Left ventricle myocardium inferior (tissue), 1 donor: ENCODE measurements around the gene ARHGEF9. TPM values are rescaled to one million over a fixed set of nuclear protein-coding genes. Genes with fewer than 3 reads are reported as not detected.
"Not testable (repeated sequence)": the region's sequence is repeated elsewhere in the genome, so short reads cannot be mapped to it uniquely, and the experiment has no call there.

Experiments used
- DNase-seq: peaks from one replicate; pipeline ENCODE4 v3.0.0-alpha.2; 2020
- H3K27ac ChIP-seq: fragments of 200-600 bp; replicated peaks from 2 replicates; pipeline ENCODE4 v1.8.0; 2021
- H3K27me3 ChIP-seq: fragments of 200-600 bp; 2 replicates; pipeline ENCODE4 v1.8.0; 2021; ENCODE audit warnings: low read depth
- H3K36me3 ChIP-seq: fragments of 200-600 bp; 2 replicates; pipeline ENCODE4 v1.8.0; 2021
- H3K4me1 ChIP-seq: fragments of 200-600 bp; 2 replicates; pipeline ENCODE4 v1.8.0; 2021
- H3K4me3 ChIP-seq: fragments of 200-600 bp; 2 replicates; pipeline ENCODE4 v1.8.0; 2021; ENCODE audit warnings: mild to moderate bottlenecking, moderate library complexity
- H3K9me3 ChIP-seq: fragments of 200-600 bp; replicated peaks from 2 replicates; pipeline ENCODE4 v1.8.0; 2021
- intact Hi-C: fragments of 100-400 bp; cut with micrococcal nuclease; formaldehyde crosslinking; loops from one replicate; pipeline ENCODE4 v1.11.0; 2022
- total RNA-seq: library from RNA; stranded (reverse); fragmentation: NEBNext Ultra II Directional; extraction: Animal tissue kit (Norgen Biotek cat#: 25700); gene quantifications from one replicate; pipeline ENCODE4 v1.2.1, GENCODE V29; 2021
- TF ChIP-seq, protein P1 (sequence below): fragments of 200-600 bp; IDR thresholded peaks from 2 replicates; pipeline ENCODE4 v1.8.0; 2021; ENCODE audit warnings: antibody characterized with exemption, mild to moderate bottlenecking, borderline replicate concordance
- donor health status: DM: no; HTN: yes; CAD: no; lungs with severe emphysema.

Gene ARHGEF9
- total RNA-seq, 1 donor from 2014 or later: 48.1 TPM

DNA sequence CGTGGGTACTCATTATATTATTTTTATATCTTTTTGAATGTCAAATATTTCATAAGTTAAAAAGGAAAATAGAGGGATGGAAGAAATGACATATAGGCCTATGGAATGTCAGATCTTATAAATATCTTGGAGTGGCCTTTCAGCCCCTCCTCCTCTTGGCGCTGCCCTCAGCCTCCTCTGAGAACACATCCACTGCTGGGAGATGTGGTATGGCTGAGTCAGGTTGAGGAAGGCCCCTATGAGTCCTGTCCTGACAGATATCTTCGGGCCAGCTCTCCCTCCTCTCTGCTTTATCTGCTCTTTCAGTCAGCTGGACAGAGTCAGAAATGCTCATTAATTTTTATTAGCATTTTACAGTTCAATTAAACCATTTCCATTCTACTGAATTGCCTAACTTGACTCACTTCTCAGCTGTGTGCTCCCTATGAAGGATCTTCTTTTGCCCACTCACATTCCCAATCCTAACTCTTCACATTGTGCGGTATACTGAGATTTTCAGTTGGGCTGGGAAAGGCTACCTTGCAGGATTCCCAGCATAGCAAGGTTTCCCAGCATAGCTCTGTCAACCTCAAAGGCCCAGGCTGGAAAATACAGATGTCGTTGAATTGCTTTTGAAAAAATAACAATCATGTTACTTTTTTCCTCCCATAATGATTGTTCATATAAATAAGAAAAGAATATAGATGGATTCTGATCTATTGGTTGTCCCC, 128.0 kb downstream of the ARHGEF9 start:
- intact Hi-C loops: no loop called here
- Histone ChIP-seq H3K27me3 (no peaks in the 10 kb centered on the region), H3K27ac (peak overlapping the region; percentile 55), H3K9me3 (no peaks in the 10 kb centered on the region), H3K36me3 (peaks cover 15% of the 10 kb centered on the region), H3K4me3 (no peak overlapping the region), H3K4me1 (peaks cover 28% of the 10 kb centered on the region)
- DNase-seq: no peak
- TF ChIP-seq, protein P1, sequence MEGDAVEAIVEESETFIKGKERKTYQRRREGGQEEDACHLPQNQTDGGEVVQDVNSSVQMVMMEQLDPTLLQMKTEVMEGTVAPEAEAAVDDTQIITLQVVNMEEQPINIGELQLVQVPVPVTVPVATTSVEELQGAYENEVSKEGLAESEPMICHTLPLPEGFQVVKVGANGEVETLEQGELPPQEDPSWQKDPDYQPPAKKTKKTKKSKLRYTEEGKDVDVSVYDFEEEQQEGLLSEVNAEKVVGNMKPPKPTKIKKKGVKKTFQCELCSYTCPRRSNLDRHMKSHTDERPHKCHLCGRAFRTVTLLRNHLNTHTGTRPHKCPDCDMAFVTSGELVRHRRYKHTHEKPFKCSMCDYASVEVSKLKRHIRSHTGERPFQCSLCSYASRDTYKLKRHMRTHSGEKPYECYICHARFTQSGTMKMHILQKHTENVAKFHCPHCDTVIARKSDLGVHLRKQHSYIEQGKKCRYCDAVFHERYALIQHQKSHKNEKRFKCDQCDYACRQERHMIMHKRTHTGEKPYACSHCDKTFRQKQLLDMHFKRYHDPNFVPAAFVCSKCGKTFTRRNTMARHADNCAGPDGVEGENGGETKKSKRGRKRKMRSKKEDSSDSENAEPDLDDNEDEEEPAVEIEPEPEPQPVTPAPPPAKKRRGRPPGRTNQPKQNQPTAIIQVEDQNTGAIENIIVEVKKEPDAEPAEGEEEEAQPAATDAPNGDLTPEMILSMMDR: no peak

DNA sequence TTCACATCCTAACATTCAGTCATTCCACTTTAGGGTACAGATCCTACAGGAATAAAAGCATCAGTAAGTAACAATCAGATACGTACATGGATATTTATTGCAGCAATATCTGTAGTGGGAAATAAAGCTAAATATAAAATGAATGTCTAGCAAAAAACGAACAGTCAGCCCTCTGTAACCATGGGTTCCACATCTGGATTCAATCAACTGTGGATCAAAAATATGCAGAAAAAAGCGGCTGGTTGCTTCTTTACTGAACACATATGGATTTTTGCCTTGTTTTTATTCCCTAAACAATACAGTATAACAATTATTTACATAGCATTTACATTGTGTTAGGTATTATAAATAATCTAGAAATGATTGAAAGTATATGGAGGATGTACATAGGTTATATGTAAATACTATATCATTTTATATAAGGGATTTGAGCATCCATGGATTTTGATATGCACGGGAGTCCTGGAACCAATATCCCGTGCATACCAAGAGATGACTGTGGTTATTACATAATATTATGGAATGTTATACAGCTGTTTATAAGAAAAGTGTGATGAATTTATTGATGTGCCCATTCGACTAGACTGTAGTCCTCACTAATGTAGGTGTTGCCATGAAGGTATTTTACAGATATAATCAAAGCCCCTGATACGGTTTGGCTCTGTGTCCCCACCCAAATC, 132.8 kb downstream of the ARHGEF9 start:
- Histone ChIP-seq H3K27ac (no peak overlapping the region), H3K4me1 (peaks cover 6% of the 10 kb centered on the region), H3K36me3 (peaks cover 16% of the 10 kb centered on the region), H3K9me3 (no peaks in the 10 kb centered on the region), H3K4me3 (no peak overlapping the region), H3K27me3 (no peaks in the 10 kb centered on the region)
- TF ChIP-seq, protein P1: no peak
- DNase-seq: no peak
- intact Hi-C loops: no loop called here

DNA sequence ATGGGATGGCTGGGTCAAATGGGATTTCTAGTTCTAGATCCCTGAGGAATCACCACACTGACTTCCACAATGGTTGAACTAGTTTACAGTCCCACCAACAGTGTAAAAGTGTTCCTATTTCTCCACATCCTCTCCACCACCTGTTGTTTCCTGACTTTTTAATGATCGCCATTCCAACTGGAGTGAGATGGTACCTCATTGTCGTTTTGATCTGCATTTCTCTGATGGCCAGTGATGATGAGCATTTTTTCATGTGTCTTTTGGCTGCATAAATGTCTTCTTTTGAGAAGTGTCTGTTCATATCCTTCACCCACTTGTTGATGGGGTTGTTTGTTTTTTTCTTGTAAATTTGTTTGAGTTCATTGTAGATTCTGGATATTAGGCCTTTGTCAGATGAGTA, 139.3 kb downstream of the ARHGEF9 start:
- intact Hi-C loops, H3K4me3 ChIP-seq, DNase-seq, H3K4me1 ChIP-seq, H3K27me3 ChIP-seq, H3K36me3 ChIP-seq, H3K9me3 ChIP-seq, H3K27ac ChIP-seq: not testable (repeated sequence)

DNA sequence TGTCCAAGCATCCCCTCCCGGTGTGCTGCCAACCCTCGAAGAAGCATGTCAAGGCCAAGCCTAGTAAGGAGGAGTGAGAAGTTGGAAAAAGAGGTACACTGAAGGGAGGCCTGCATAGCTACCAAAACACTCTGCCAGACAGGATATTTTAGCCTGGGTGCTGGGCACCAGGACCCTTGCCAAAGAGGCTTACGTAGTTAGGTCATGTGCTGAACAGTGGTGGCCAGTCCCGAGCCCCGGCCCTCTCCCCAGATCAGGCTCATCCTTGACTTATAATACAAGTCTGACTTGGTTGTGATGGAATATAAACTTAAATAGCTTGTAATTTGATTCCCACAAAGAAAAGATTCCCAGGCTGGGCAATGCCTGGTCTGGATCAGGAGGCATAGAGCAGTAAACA, 149.3 kb downstream of the ARHGEF9 start:
- H3K27me3 ChIP-seq: no peaks in the 10 kb centered on the region
- TF ChIP-seq, protein P1: no peak
- intact Hi-C loops: no loop called here
- peaks cover 9% of the 10 kb centered on the region for H3K36me3 ChIP-seq
- H3K4me1 ChIP-seq: no peaks in the 10 kb centered on the region
- no peak for DNase-seq
- peaks cover 3% of the 10 kb centered on the region for H3K9me3 ChIP-seq
- no peak overlapping the region for H3K4me3 ChIP-seq
- no peak overlapping the region for H3K27ac ChIP-seq

DNA sequence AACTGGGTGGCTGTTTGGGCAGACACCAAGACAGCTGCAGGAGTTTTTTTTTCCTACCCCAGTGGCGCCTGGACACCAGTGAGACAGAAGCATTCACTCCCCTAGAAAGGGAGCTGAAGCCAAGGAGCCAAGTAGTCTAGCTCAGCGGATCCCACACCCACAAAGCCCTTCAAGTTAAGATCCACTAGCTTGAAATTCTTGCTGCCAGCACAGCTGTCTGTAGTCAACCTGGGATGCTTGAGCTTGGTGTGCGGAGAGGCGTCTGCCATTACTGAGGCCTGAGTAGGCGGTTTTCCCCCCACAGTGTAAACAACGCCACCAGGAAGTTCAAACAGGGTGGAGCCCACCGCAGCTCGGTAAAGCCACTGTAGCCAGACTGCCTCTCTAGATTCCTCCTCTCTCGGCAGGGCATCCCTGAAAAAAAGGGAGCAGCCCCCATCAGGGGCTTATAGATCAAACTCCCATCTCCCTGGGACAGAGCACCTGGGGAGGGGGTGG, 171.4 kb downstream of the ARHGEF9 start:
- H3K27ac ChIP-seq: no peak overlapping the region
- no peak for DNase-seq
- H3K4me3 ChIP-seq: no peak overlapping the region
- no peaks in the 10 kb centered on the region for H3K9me3 ChIP-seq
- no peaks in the 10 kb centered on the region for H3K4me1 ChIP-seq
- no peaks in the 10 kb centered on the region for H3K36me3 ChIP-seq
- no peaks in the 10 kb centered on the region for H3K27me3 ChIP-seq
- intact Hi-C loops: no loop called here
- TF ChIP-seq, protein P1: no peak

GRCh38 chrX:63585936-63586335, 199.1 kb downstream of the ARHGEF9 start:
- no peaks in the 10 kb centered on the region for H3K36me3 ChIP-seq
- TF ChIP-seq, protein P1: no peak
- H3K9me3 ChIP-seq: no peaks in the 10 kb centered on the region
- H3K27me3 ChIP-seq: no peaks in the 10 kb centered on the region
- H3K27ac ChIP-seq: no peak overlapping the region
- no peaks in the 10 kb centered on the region for H3K4me1 ChIP-seq
- no peak for DNase-seq
- H3K4me3 ChIP-seq: no peak overlapping the region
- intact Hi-C loops: no loop called here
